Adrenal gland (tissue), 5 donors: ENCODE data around the gene PSG2.

Source experiments
- CTCF ChIP-seq, 6 experiments: fragments of 450-650 bp in 4 of 6; fragments of 200-600 bp in 2 of 6; sonication (generic) in 1 of 6; IDR thresholded peaks; 1 replicate in 5 of 6; 2 replicates in 1 of 6; pipeline versions ENCODE4 v1.5.1 to v1.8.0; 2016 to 2021; ENCODE audit warnings: antibody characterized with exemption in 6 of 6, mild to moderate bottlenecking in 2 of 6, moderate library complexity in 1 of 6
- POLR2A ChIP-seq, 2 donors: fragments of 450-650 bp; IDR thresholded peaks; one replicate each; pipeline ENCODE4 v1.6.1; 2017; ENCODE audit warnings: antibody characterized with exemption in 2 of 2, mild to moderate bottlenecking in 2 of 2, moderate library complexity in 1 of 2
- donor health status: DM: no; HTN: no; CAD: no.

GRCh38 chr19:43101950-43102349, 19.4 kb upstream of the PSG2 start:
- TF ChIP-seq CTCF (IDR thresholded peaks at IDR 0.05), result no peak
- TF ChIP-seq POLR2A (IDR thresholded peaks at IDR 0.05), result no peak
